ENCODE results near the gene NUP85.

NUP85 gene

DNA sequence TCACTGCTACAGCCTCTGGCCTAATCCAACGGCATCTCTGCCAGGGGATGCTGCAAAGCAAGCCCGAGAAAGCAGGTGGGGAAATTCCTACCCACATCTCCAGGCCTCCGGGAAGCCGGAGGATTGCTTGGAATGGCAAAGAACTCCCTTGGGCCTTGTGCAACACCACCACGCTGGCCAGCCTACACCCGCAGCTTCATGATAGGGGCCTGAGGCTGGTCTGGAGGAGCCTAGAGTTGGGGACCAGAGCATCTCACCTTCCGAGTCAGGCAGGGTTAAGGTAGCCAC, 35.6 kb downstream of the NUP85 start:
- Histone ChIP-seq H3K36me3 (peaks cover 83 to 100% (median 92%) of the 10 kb centered on the region in 11 experiments), H3K27ac (peak overlapping the region in 8 of 11 experiments; percentile 23 to 89 (median 58); a peak in 13 of 22 replicates)

DNA sequence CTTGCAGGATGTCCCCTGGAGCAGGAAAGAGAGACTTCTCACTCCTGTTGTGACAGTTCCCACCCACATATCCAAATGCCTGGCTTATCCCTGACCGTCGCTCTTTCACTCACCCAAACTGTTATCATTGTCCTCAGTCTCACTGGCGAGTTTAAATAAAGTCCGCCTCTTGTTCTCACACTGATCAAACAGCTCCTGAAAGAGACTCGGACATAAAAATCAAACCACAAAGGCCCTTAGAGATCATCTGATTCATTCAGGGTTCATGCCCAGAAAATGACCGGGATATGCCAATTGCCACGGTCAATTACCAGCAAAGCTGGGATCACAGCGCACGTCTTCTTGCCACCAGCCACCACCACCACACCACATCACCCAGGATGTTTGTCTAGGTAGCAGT, 36.0 kb downstream of the NUP85 start:
- Histone ChIP-seq H3K27me3 (no peaks in the 10 kb centered on the region), H3K4me3 (no peak overlapping the region), H3K36me3 (peaks cover 83 to 100% (median 92%) of the 10 kb centered on the region in 11 experiments), H3K9ac (peak overlapping the region in 5 of 11 experiments; percentile 12 to 71 (median 44); a peak in 7 of 22 replicates), H3K4me2 (no peak overlapping the region), H4K20me1 (peaks cover 0 to 85% (median 11%) of the 10 kb centered on the region in 11 experiments; a peak in 13 of 22 replicates), H3K9me3 (replicated peaks in 1 of 11) (no peaks in the 10 kb centered on the region), H3K4me1 (peaks cover 59 to 92% (median 79%) of the 10 kb centered on the region in 10 experiments), H3K27ac (peak overlapping the region in 8 of 11 experiments; percentile 23 to 89 (median 82); a peak in 13 of 22 replicates)
- TF ChIP-seq Cebpa-rat (IDR thresholded peaks at IDR 0.05): no peak

More for the DNA sequence above, 35.6 kb downstream of the NUP85 start:
- Histone ChIP-seq H4K20me1 (peaks cover 0 to 81% (median 11%) of the 10 kb centered on the region in 11 experiments; a peak in 13 of 22 replicates), H3K4me2 (peak overlapping the region in 7 of 11 experiments; percentile 9 to 47 (median 28); a peak in 6 of 22 replicates), H3K9me3 (replicated peaks in 1 of 11) (no peaks in the 10 kb centered on the region), H3K27me3 (no peaks in the 10 kb centered on the region), H3K4me1 (peaks cover 55 to 89% (median 75%) of the 10 kb centered on the region in 10 experiments), H3K9ac (peak overlapping the region in 5 of 11 experiments; percentile 11 to 71 (median 44); a peak in 5 of 22 replicates), H3K4me3 (no peak overlapping the region)
- TF ChIP-seq Cebpa-rat (IDR thresholded peaks at IDR 0.05): no peak

DNA sequence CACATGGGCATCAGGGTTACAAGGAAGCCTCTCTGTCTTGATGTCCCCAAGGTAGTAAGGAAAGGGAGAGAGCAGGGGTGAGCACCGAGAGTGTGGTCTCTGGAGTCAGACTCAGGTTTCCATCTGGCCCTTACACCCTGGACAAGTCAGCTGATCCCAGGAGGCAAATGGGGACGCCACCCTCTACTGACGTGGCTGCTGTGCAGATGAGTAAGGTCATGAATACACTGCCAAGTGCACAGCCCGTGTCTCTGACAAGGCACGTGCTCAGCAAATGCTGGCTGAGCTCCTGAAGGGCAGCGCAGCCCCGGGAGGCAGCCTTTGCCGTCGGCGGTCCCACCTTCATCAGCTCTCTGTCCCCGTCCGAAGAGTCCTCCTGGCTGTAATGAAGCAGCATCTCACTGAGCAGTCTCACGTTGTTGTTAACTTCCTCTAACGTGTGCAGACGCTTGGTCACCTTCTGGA, 36.5 kb downstream of the NUP85 start:
- Histone ChIP-seq H3K9me3 (replicated peaks in 1 of 11) (no peaks in the 10 kb centered on the region), H3K27me3 (no peaks in the 10 kb centered on the region), H3K36me3 (peaks cover 81 to 99% (median 91%) of the 10 kb centered on the region in 11 experiments), H4K20me1 (peaks cover 0 to 84% (median 11%) of the 10 kb centered on the region in 11 experiments; a peak in 13 of 22 replicates), H3K4me2 (peak overlapping the region in 4 of 11 experiments; percentile 82 to 96 (median 90); a peak in 6 of 22 replicates), H3K9ac (peak overlapping the region in 6 of 11 experiments; percentile 4 to 71 (median 25); a peak in 6 of 22 replicates), H3K27ac (peak overlapping the region in 8 of 11 experiments; percentile 69 to 89 (median 82); a peak in 15 of 22 replicates), H3K4me3 (no peak overlapping the region), H3K4me1 (peaks cover 62 to 92% (median 79%) of the 10 kb centered on the region in 10 experiments)
- no peak for TF ChIP-seq Cebpa-rat (IDR thresholded peaks at IDR 0.05)

DNA sequence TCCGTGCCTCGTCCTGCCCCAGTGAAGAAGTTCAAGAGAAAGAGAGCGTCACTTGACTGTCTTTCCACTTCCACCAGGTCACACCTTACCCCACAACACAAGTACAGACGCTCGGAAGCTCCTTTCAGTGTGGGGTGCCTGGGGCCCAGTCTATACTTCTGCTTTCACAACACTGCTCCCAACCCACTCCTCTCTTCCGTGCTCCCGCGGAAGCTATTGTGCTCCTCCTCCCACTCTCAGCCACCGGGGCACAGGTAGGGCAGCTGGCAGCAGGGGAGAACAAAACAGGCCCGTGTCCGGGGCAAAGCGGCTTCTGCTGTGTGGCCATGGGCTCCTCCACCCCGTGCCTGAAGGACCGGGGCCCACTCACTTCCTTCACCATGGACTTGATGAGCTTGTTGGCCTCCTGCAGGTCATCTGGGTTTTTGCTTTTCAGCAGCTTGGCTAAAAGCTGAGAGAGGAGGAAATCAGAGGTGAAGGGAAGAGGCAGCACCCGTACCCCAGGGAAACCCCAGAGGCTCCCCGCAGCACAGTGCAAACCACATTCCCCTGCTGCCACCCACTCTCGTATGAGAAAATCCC, 37.1 kb downstream of the NUP85 start:
- H3K4me1 ChIP-seq: peaks cover 60 to 91% (median 79%) of the 10 kb centered on the region in 10 experiments
- H4K20me1 ChIP-seq: peaks cover 0 to 79% (median 14%) of the 10 kb centered on the region in 11 experiments; a peak in 13 of 22 replicates
- H3K4me2 ChIP-seq: peak overlapping the region in 9 of 11 experiments; percentile 82 to 96 (median 90); a peak in 16 of 22 replicates
- peak overlapping the region in 8 of 11 experiments; percentile 69 to 89 (median 82); a peak in 15 of 22 replicates for H3K27ac ChIP-seq
- TF ChIP-seq Cebpa-rat (IDR thresholded peaks at IDR 0.05): no peak
- H3K9me3 ChIP-seq (replicated peaks in 1 of 11): no peaks in the 10 kb centered on the region
- no peak overlapping the region for H3K4me3 ChIP-seq
- peaks cover 78 to 99% (median 89%) of the 10 kb centered on the region in 11 experiments for H3K36me3 ChIP-seq
- peak overlapping the region in 8 of 11 experiments; percentile 4 to 79 (median 54); a peak in 6 of 22 replicates for H3K9ac ChIP-seq
- H3K27me3 ChIP-seq: no peaks in the 10 kb centered on the region

DNA sequence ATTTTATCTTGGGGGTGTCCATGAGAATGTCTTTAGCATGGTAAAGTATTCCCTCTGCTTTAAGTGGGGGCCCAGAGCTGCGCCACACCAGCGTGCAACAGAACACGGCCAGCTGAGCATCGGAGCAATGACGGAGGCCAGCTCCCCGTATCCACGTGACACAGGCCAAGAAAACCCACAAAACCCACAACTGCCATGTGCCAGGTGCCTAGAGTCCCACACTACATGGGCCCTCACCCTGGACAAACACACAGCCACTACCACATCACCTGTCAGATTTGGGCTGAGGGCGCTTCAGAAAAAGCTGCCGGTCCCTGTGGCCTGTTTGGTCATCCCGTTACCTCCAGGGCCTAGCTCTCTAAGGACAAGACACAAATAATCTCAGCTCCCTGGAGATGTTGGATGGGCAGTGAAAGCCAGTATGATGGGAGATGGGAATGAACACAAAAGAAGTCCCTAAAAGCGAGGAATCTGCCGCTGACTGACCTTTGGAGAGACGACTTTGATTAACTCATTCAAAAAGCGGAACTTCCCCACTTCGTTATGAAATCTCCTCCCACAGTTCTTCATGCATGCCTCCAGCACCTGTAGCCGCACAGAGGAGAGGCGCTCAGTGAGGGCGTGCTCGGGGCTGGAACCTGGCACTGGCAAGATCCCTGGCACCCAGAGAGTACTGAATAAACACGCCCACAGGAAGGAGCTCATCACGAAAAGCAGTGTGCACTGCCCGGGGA, 38.8 kb downstream of the NUP85 start:
- Histone ChIP-seq H4K20me1 (peaks cover 0 to 70% (median 5%) of the 10 kb centered on the region in 11 experiments; a peak in 9 of 22 replicates), H3K27ac (peak overlapping the region in 10 of 11 experiments; percentile 45 to 89 (median 80); a peak in 20 of 22 replicates), H3K36me3 (peaks cover 71 to 91% (median 82%) of the 10 kb centered on the region in 11 experiments), H3K4me2 (peak overlapping the region; percentile 78 to 96 (median 90)), H3K9me3 (replicated peaks in 1 of 11) (no peaks in the 10 kb centered on the region), H3K27me3 (no peaks in the 10 kb centered on the region), H3K9ac (peak overlapping the region in 10 of 11 experiments; percentile 23 to 80 (median 70); a peak in 19 of 22 replicates), H3K4me3 (peak overlapping the region in 6 of 10 experiments; percentile 38 to 53 (median 48); a peak in 13 of 20 replicates), H3K4me1 (peaks cover 57 to 87% (median 81%) of the 10 kb centered on the region in 10 experiments)
- TF ChIP-seq Cebpa-rat (IDR thresholded peaks at IDR 0.05): peak in 6 of 11 experiments; percentile 39 to 62 (median 52); a peak in 8 of 22 replicates

DNA sequence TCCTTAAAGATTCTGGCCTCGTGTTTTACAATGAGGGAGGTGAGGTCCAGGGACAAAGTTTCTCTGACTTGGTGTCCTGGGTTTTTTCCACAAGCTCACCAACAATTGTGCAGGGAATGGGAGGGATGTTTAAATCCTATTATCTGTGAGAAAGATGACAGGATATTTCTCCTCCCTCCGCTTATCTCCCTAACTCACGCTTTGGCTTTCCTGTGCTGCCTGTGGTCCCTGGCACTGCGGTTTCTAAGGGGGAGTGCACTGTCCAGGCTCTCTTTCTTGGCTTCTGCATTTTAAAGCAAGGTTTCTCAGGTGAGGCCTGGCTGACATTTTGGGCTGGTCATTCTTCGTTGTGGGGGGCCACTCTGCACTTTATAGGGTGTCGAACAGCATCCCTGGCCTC, 39.5 kb downstream of the NUP85 start:
- Histone ChIP-seq H4K20me1 (peaks cover 0 to 71% (median 10%) of the 10 kb centered on the region in 11 experiments; a peak in 10 of 22 replicates), H3K27ac (peak overlapping the region in 10 of 11 experiments; percentile 12 to 89 (median 80); a peak in 17 of 22 replicates), H3K36me3 (peaks cover 65 to 84% (median 74%) of the 10 kb centered on the region in 11 experiments), H3K4me1 (peaks cover 64 to 94% (median 86%) of the 10 kb centered on the region in 10 experiments), H3K4me2 (peak overlapping the region; percentile 78 to 96 (median 90)), H3K4me3 (peak overlapping the region in 7 of 10 experiments; percentile 10 to 53 (median 46); a peak in 13 of 20 replicates), H3K9me3 (replicated peaks in 1 of 11) (no peaks in the 10 kb centered on the region), H3K9ac (peak overlapping the region; percentile 23 to 80 (median 70); a peak in 21 of 22 replicates), H3K27me3 (no peaks in the 10 kb centered on the region)
- TF ChIP-seq Cebpa-rat (IDR thresholded peaks at IDR 0.05): no peak

DNA sequence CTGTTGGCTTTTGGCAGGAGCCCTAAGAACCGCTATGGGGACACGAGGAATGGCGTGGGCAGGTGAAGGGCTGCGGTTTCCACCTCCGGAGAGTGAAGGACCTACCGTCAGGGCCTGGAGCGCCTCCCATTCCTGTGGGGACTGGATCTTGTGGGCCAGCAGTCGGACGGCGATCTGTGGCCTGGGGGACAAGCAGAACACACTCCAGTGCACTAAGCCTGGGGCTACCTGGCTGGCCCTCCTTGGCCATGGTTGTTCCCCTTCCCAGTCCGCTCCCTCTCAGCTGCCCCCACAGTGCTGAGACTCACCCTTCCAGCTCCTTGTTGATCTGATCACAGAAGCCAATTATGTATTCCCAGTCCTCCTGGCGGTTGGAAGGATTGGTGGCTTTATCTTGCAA, 40.9 kb downstream of the NUP85 start:
- H3K4me3 ChIP-seq: no peak overlapping the region
- H3K27ac ChIP-seq: peak overlapping the region in 9 of 11 experiments; percentile 26 to 89 (median 80); a peak in 17 of 22 replicates

DNA sequence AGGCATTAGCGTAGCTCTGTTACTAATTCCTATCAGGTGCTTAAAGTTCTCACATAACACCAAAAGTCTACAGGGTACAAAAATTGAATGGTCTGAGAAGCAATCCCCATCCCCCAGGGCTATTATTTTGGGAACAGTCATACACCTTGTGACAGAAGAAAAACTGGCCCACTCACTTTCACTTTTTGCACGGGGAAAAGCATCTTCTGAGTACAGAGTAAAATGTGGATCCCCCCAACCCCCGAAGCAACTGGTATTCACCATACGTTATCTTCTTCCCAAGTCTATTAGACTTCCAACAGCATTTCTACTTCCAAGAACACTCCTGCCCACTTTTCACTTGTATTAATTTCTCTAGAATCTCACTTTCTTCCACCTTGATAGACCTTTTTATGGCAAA, 44.1 kb downstream of the NUP85 start:
- H3K9ac ChIP-seq: peak overlapping the region; percentile 51 to 69 (median 61); a peak in 20 of 22 replicates
- no peaks in the 10 kb centered on the region for H3K9me3 ChIP-seq (replicated peaks in 1 of 11)
- H3K4me3 ChIP-seq: peak overlapping the region in 6 of 10 experiments; percentile 31 to 50 (median 38); a peak in 9 of 20 replicates
- peaks cover 61 to 82% (median 70%) of the 10 kb centered on the region in 10 experiments for H3K4me1 ChIP-seq
- peaks cover 26 to 40% (median 32%) of the 10 kb centered on the region in 11 experiments for H3K36me3 ChIP-seq
- H4K20me1 ChIP-seq: peaks cover 5 to 82% (median 24%) of the 10 kb centered on the region in 11 experiments; a peak in 13 of 22 replicates
- H3K4me2 ChIP-seq: peak overlapping the region; percentile 71 to 96 (median 88)
- H3K27me3 ChIP-seq: no peaks in the 10 kb centered on the region
- TF ChIP-seq Cebpa-rat (IDR thresholded peaks at IDR 0.05): no peak
- H3K27ac ChIP-seq: peak overlapping the region; percentile 37 to 79 (median 73); a peak in 21 of 22 replicates

More for the DNA sequence above, 40.9 kb downstream of the NUP85 start:
- H3K4me1 ChIP-seq: peaks cover 71 to 95% (median 87%) of the 10 kb centered on the region in 10 experiments
- H3K36me3 ChIP-seq: peaks cover 51 to 70% (median 61%) of the 10 kb centered on the region in 11 experiments
- no peaks in the 10 kb centered on the region for H3K9me3 ChIP-seq (replicated peaks in 1 of 11)
- H3K4me2 ChIP-seq: peak overlapping the region; percentile 78 to 96 (median 90); a peak in 21 of 22 replicates
- H3K9ac ChIP-seq: peak overlapping the region in 9 of 11 experiments; percentile 27 to 80 (median 71); a peak in 17 of 22 replicates
- peaks cover 0 to 72% (median 12%) of the 10 kb centered on the region in 11 experiments; a peak in 13 of 22 replicates for H4K20me1 ChIP-seq
- no peaks in the 10 kb centered on the region for H3K27me3 ChIP-seq
- TF ChIP-seq Cebpa-rat (IDR thresholded peaks at IDR 0.05): no peak
